ENCODE data around the gene TNIP3. TPM values are rescaled to one million over a fixed set of nuclear protein-coding genes. Genes with fewer than 3 reads are reported as not detected.
A peak's percentile ranks its signal among the peaks of the same experiment; 100 is the strongest.

The TNIP3 gene
- total RNA-seq, 2 donors from 2014 or later: 0.12 to 0.47 TPM

DNA sequence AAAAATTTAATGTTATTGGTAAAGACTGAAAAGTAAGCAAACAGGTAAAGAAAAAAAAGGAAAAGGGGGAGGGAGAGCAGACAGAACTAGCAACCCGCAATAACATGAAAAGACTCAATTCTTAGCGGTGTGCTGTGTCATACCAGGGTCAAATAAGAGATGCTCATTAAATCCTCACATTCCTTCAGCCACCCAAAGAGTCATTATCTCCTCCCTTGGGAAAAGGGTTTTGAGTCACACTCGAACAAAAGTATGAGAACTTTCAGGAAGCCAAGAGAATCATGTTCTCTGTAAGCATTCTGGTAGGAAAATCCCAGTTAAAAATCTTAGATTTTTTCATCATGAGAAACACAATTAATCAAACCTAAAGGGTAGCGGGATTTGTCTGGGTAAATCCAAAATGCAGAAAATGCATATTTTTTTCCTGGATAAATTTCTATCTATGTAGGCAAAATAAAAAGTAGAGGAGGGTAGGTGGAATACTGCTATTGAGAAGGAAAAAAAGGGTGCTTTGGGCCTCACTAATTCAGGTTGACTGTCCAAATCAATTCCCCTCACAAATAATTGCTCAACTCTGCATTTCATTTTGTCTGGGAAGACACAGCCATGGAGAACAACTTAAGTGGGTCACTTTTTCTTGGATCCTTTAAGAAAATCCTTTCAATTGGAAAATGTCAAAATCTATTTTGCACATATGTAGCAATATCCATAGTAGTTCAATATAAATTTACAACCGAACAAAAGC, 23.2 kb downstream of the TNIP3 start:
- ATAC-seq (no peak), DNase-seq (no peak)
- Mint-ChIP-seq H3K27ac (peak overlapping the region; percentile 70), H3K4me3 (no peak overlapping the region), H3K27me3 (no peaks in the 10 kb centered on the region), H3K36me3 (ENCODE audit: low read depth) (no peaks in the 10 kb centered on the region), H3K4me1 (peaks cover 16% of the 10 kb centered on the region)
- no peaks in the 10 kb centered on the region for H3K9me3 ChIP-seq (ENCODE audit: control insufficient read depth, low read length, poor library complexity, severe bottlenecking)

DNA sequence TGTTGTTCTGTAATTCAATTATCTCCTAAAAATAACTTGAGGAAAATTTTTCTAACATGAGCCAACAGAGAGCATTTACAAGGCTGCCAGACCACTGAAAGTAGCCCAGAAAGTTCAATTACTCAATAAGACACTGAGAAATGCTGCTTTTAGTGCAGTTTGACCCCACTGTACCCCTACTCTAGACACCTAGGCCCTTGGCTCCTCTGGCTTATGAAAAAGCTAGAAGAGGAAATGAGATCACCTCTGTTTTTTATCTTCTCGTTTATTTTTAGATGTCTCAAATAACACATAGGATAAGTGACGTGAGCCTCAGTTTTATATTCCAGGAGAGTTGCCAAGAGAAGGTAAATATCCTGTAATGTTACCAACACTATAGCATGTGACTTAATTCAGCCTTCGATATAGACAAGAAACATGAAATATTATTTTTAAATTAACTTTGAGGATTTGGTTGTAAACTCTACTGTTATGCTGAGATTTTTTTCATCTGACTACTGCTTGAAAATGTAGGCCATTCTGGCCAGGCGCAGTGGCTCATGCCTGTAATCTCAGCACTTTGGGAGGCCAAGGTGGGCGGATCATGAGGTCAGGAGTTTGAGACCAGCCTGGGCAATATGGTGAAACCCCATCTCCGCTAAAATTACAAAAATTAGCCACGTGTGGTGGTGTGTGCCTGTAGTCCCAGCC, 24.4 kb downstream of the TNIP3 start:
- ATAC-seq: peak; percentile 52
- no peaks in the 10 kb centered on the region for H3K9me3 ChIP-seq (ENCODE audit: control insufficient read depth, low read length, poor library complexity, severe bottlenecking)
- no peak for DNase-seq
- Mint-ChIP-seq H3K36me3 (ENCODE audit: low read depth) (no peaks in the 10 kb centered on the region), H3K4me1 (peaks cover 16% of the 10 kb centered on the region), H3K4me3 (no peak overlapping the region), H3K27me3 (no peaks in the 10 kb centered on the region), H3K27ac (peak overlapping the region; percentile 70)

DNA sequence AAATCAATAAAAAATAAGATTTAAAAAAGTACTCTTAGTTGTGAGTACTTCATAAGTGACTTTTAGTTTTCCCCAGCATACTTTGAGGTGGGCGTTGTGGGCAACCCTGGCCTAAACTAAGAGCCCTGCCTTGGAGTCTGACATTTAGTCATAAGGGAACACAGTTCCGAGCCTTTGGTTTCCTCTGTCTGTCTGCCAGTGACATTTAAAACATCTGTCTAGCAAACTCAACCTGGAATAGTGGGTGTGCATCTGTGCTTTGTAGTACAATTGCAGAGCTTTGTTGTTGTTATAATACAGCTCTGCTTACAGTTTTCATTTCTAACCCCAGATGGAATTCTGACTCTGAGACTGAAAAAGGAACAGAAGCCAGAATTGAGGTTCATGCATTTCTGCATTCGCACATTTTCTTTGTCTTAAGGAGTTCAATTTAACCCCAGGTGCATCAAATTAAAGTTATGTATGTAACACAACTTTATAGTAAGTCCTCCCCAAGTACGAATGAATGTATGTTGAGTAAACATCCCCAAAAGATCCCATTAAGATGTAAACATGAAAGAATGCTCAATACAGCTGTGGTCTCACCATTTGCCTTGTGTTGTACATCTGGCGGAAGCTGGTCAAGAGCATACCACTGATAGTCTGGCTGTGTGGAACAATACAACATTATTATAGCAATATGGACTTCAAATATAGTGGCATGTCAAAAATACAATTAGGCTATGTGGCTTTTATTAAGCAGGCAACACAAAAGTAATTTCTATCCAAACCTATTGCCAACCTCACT, 25.9 kb downstream of the TNIP3 start:
- ATAC-seq: no peak
- DNase-seq: no peak
- Mint-ChIP-seq H3K27ac (peak overlapping the region; percentile 19), H3K36me3 (ENCODE audit: low read depth) (no peaks in the 10 kb centered on the region), H3K27me3 (no peaks in the 10 kb centered on the region), H3K4me1 (peaks cover 14% of the 10 kb centered on the region), H3K4me3 (no peak overlapping the region)
- no peaks in the 10 kb centered on the region for H3K9me3 ChIP-seq (ENCODE audit: control insufficient read depth, low read length, poor library complexity, severe bottlenecking)

DNA sequence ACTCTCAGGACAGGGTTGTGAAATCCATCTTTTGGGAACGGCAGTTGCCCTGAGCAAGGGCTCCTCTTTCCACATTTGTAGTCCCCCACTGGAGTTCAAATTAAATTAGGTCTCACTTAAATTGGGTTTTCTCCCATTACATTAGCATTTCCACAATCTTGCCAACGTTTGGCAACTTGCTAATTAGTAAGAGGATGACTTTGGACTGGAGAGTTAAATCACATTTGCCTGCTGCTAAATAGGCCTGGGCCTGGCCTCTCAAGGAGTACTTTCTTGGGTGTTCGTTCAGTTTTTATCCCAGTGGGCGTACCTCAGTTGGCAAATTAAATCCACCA, 33.8 kb downstream of the TNIP3 start:
- no peak overlapping the region for H3K27ac Mint-ChIP-seq
- no peak overlapping the region for H3K4me3 Mint-ChIP-seq
- peaks cover 10% of the 10 kb centered on the region for H3K4me1 Mint-ChIP-seq
- DNase-seq (no peak), ATAC-seq (no peak)
- H3K36me3 Mint-ChIP-seq (ENCODE audit: low read depth): no peaks in the 10 kb centered on the region
- H3K27me3 Mint-ChIP-seq: no peaks in the 10 kb centered on the region
- H3K9me3 ChIP-seq (ENCODE audit: control insufficient read depth, low read length, poor library complexity, severe bottlenecking): no peaks in the 10 kb centered on the region

DNA sequence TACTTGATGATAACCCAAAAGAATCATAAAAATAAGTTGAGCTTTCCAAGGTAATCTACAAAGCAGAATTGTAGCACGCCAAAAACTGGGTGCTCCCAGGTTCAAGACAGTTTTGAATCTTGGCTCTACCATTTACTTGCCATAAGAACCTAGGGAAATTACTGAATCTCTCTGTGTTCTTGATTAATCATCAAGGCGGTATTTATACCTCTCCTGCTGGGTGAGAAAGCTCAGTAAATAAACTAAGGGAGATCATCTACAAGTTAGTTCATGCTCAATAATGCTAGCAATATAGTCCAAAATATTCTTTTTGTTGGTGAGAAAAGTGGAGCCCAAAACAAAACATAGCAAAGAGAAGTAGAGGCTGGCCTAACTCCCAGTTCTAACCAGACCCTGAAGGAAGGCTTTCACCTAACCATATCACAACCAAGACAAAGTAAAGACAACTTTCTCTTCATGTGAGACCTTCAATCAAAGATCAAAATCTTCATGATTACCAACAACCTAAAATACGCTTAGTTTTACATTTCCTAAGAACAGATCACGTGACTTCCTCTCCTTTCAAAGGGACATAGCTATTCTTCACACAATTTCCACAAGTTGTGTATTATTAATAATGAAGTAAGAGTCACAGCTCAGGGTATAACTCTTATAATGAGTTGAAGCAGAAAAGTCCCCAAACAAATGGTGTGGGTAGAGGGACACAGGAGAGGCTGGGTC, 34.4 kb downstream of the TNIP3 start:
- Mint-ChIP-seq H3K36me3 (ENCODE audit: low read depth) (no peaks in the 10 kb centered on the region), H3K4me1 (peaks cover 10% of the 10 kb centered on the region), H3K27ac (no peak overlapping the region), H3K27me3 (no peaks in the 10 kb centered on the region), H3K4me3 (no peak overlapping the region)
- no peak for DNase-seq
- H3K9me3 ChIP-seq (ENCODE audit: control insufficient read depth, low read length, poor library complexity, severe bottlenecking): no peaks in the 10 kb centered on the region
- no peak for ATAC-seq

DNA sequence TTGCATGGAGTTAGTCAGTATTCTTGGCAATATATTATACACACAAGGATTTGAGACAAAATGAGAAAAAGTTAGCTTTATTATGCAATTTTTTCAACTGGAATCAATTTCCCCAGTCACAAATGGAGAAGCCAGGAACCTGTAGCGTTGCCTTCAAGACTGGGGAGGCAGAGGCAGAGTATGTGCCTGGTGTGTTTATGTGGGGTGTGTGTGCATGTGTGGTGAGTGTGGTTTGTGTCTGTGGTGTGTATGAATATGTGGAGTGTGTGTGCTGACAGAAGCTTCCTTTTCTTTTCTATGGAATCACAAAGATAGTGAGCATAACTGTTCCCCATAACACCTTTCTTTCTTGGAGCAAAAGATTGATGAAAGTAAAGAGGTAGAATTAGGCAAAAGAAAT, 37.0 kb downstream of the TNIP3 start:
- Mint-ChIP-seq H3K27ac (no peak overlapping the region), H3K4me3 (no peak overlapping the region), H3K36me3 (ENCODE audit: low read depth) (no peaks in the 10 kb centered on the region), H3K27me3 (no peaks in the 10 kb centered on the region), H3K4me1 (peaks cover 10% of the 10 kb centered on the region)
- ATAC-seq (no peak), DNase-seq (no peak)
- H3K9me3 ChIP-seq (ENCODE audit: control insufficient read depth, low read length, poor library complexity, severe bottlenecking): no peaks in the 10 kb centered on the region

DNA sequence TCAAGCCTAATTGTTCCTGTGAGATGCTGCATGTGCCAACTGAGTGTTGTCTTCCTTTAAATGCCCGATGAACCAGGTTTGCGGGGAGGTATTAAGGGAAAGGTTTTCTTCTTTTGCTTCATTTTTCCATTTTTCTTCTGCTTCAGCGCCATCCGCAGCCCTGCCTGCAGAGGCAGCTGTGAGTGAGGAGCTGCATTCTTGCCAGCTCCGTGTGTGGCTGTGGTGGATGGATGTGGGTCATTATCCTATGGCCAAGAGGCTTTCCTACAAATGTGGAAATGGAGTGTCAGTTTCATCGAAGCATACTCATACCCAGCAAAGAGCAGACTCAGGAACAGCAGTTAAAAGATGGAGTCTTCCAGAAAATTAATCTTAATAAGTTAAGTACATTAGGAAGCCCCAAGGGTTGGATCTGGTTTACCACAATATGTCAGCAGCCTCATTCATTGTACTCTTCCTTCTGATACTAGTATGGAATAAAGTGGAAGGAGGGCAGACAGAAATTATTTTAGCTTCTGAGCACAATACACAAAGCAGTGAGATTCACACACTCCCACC, 37.6 kb downstream of the TNIP3 start:
- H3K36me3 Mint-ChIP-seq (ENCODE audit: low read depth): no peaks in the 10 kb centered on the region
- ATAC-seq (no peak), DNase-seq (no peak)
- no peaks in the 10 kb centered on the region for H3K9me3 ChIP-seq (ENCODE audit: control insufficient read depth, low read length, poor library complexity, severe bottlenecking)
- H3K4me3 Mint-ChIP-seq: no peak overlapping the region
- peaks cover 10% of the 10 kb centered on the region for H3K4me1 Mint-ChIP-seq
- H3K27ac Mint-ChIP-seq: no peak overlapping the region
- no peaks in the 10 kb centered on the region for H3K27me3 Mint-ChIP-seq

DNA sequence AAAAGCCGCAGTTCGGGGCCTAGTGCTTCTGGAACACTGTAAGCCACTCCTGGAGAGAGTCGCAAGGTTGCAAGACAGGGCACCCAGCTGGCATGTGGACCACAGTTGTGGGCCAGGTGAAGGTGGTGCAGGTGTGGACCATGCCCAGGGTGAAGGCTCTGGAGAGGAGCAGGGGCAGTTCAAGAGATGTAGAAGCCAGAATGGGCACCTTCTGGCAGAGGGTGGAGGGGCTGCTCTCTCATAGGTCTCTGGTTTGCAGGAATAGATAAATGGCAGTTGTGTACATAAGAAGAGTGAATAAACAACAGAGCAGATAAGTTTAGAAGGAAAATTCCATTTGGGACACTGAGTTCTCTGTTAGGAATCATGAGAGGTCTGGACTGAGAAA, 38.6 kb downstream of the TNIP3 start:
- Mint-ChIP-seq H3K27ac (peak overlapping the region; percentile 69), H3K4me1 (peaks cover 10% of the 10 kb centered on the region), H3K36me3 (ENCODE audit: low read depth) (no peaks in the 10 kb centered on the region), H3K4me3 (no peak overlapping the region), H3K27me3 (no peaks in the 10 kb centered on the region)
- DNase-seq (no peak), ATAC-seq (no peak)
- H3K9me3 ChIP-seq (ENCODE audit: control insufficient read depth, low read length, poor library complexity, severe bottlenecking): no peaks in the 10 kb centered on the region

DNA sequence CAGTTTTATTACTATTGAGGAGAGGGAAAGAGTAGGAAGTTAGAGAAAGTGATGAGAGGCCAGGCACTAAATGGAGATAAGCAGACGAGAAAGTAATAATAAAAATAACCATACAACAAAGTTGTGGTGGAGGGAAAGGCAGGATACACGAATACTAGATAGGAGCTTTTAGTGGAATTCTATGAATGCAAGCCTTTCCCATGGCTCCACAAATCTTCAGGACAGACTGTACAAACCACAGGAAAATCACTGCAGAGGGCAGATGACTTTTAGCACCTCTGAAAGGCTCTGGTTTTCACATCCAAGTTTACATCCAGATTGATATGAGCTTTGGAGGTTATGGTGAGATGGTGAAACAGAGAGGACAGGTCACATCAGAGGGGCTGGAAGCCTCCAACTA, 41.5 kb downstream of the TNIP3 start:
- Mint-ChIP-seq H3K36me3 (ENCODE audit: low read depth) (no peaks in the 10 kb centered on the region), H3K27me3 (no peaks in the 10 kb centered on the region), H3K4me1 (peaks cover 15% of the 10 kb centered on the region), H3K27ac (no peak overlapping the region), H3K4me3 (no peak overlapping the region)
- ATAC-seq: no peak
- no peak for DNase-seq
- H3K9me3 ChIP-seq (ENCODE audit: control insufficient read depth, low read length, poor library complexity, severe bottlenecking): no peaks in the 10 kb centered on the region

DNA sequence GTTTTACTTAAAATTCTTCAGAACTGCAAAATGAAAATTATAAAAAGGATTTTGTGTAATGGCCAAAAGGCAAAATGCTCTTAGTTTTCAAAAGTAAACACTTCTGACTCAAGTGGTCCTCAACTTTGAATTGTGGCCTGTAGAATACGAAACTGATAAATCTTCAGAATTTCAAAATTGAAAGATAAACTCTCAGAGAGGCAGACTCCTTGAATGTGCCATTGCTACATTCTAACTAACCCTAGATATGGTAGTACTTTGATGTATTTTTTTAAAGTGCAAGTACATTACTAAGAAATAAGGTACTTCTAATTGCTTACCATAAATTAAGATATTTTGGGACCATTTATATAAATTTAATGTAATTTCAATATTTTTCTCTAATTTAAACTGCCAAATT, 44.4 kb downstream of the TNIP3 start:
- no peaks in the 10 kb centered on the region for H3K9me3 ChIP-seq (ENCODE audit: control insufficient read depth, low read length, poor library complexity, severe bottlenecking)
- Mint-ChIP-seq H3K36me3 (ENCODE audit: low read depth) (no peaks in the 10 kb centered on the region), H3K4me1 (peaks cover 11% of the 10 kb centered on the region), H3K4me3 (no peak overlapping the region), H3K27me3 (no peaks in the 10 kb centered on the region), H3K27ac (peak overlapping the region; percentile 24)
- no peak for ATAC-seq
- no peak for DNase-seq

DNA sequence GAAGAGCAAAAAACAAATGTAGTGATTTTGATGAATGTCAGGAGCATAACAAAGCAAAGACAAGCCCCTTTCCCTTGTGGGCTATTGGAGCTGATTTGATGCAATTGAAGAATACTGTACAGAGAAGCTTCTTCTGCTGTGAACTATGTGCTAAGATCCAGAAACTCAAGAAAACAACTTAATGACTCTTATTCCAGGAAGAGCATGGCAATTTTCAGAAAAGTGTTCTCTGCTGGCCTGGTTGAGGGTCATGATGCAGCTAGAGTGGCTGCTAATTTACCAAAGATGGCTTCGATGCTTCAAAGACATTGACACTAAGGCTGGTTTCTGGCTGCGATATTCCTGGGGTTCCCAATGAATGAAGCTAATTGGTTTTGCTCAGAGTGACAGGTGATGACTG, 45.8 kb downstream of the TNIP3 start:
- Mint-ChIP-seq H3K4me3 (no peak overlapping the region), H3K4me1 (peaks cover 15% of the 10 kb centered on the region), H3K27me3 (no peaks in the 10 kb centered on the region), H3K36me3 (ENCODE audit: low read depth) (no peaks in the 10 kb centered on the region), H3K27ac (no peak overlapping the region)
- ATAC-seq (no peak), DNase-seq (no peak)
- no peaks in the 10 kb centered on the region for H3K9me3 ChIP-seq (ENCODE audit: control insufficient read depth, low read length, poor library complexity, severe bottlenecking)

DNA sequence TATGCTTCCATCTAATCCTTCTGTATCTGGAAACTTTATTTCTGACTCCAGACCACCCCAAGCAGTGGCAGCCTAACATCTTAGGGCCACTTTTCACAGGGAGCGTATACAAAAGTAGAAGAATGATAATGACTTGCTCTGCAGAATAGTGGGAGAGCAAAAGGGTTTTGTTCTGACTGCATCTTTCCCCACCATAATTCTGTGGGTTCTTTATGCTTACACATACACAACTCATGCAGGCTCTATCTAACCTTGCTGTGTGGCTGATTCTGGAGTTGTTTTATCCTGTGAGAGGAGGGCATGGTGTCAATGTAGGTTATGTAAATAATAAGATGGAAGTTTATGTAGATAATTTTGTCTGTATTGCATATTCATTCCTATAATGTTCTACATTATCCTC, 49.4 kb downstream of the TNIP3 start:
- ATAC-seq (no peak), DNase-seq (no peak)
- H3K27me3 Mint-ChIP-seq: no peaks in the 10 kb centered on the region
- H3K9me3 ChIP-seq (ENCODE audit: control insufficient read depth, low read length, poor library complexity, severe bottlenecking): no peaks in the 10 kb centered on the region
- H3K4me3 Mint-ChIP-seq: no peak overlapping the region
- H3K27ac Mint-ChIP-seq: no peak overlapping the region
- peaks cover 15% of the 10 kb centered on the region for H3K4me1 Mint-ChIP-seq
- no peaks in the 10 kb centered on the region for H3K36me3 Mint-ChIP-seq (ENCODE audit: low read depth)

DNA sequence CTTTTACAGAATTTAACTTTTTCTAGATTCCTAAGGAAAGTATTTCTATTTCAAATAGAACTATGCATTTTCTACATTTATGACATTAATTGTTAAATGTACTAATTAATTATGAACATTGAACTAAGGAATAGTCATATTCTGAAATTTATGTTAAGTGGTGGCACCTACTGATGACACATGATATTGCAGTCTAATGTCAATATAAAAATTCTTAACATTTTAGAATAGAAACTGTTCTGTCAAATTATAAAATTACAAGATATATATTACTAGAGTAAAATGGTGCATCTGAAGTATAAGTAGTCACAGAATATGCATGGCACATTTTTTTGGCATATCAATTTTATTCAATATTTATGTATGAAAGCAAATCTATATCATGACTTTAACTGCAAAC, 51.6 kb downstream of the TNIP3 start:
- H3K27ac Mint-ChIP-seq: no peak overlapping the region
- no peaks in the 10 kb centered on the region for H3K36me3 Mint-ChIP-seq (ENCODE audit: low read depth)
- H3K4me1 Mint-ChIP-seq: peaks cover 4% of the 10 kb centered on the region
- H3K9me3 ChIP-seq (ENCODE audit: control insufficient read depth, low read length, poor library complexity, severe bottlenecking): no peaks in the 10 kb centered on the region
- H3K4me3 Mint-ChIP-seq: no peak overlapping the region
- H3K27me3 Mint-ChIP-seq: peaks cover 4% of the 10 kb centered on the region
- DNase-seq: no peak
- no peak for ATAC-seq
